Stimulated activated naive CD8-positive, alpha-beta T cell treated with anti-CD3 and anti-CD28 coated beads, Interleukin-15, amount 100 ng/mL, for 72 hours (primary cell): ENCODE measurements around the gene ZNF775.
A peak's percentile ranks its signal among the peaks of the same experiment; 100 is the strongest.

Experiments
- ATAC-seq: fragments of 150-1000 bp; cut with Tn5 transposase; 2 replicates; pipeline ENCODE4 v1.10.0; 2021; ENCODE audit warnings: mild to moderate bottlenecking, moderate library complexity
- DNase-seq, 2 donors: peaks; one replicate each; pipeline ENCODE4 v3.0.0; 2021 to 2022
- H3K27ac Mint-ChIP-seq, 2 donors: one replicate each; pipeline ENCODE4 v1.8.0; 2022; ENCODE audit warnings: mild to moderate bottlenecking in 2 of 2, mixed read lengths in 2 of 2, moderate library complexity in 2 of 2
- H3K27me3 Mint-ChIP-seq: one replicate; pipeline ENCODE4 v1.8.0; 2022; ENCODE audit warnings: mixed read lengths
- H3K4me1 Mint-ChIP-seq: one replicate; pipeline ENCODE4 v1.8.0; 2022; ENCODE audit warnings: mild to moderate bottlenecking, mixed read lengths
- H3K4me3 Mint-ChIP-seq, 2 donors: one replicate each; pipeline ENCODE4 v1.8.0; 2022; ENCODE audit warnings: mild to moderate bottlenecking in 2 of 2, mixed read lengths in 2 of 2, moderate library complexity in 1 of 2
- H3K9me3 Mint-ChIP-seq, 2 donors: one replicate each; pipeline ENCODE4 v1.8.0; 2022; ENCODE audit warnings: mixed read lengths in 2 of 2

ZNF775 gene

GRCh38 chr7:150397346-150398107 lies 18.4 kb downstream of the ZNF775 start:
- peaks cover 26% of the 10 kb centered on the region for H3K4me1 Mint-ChIP-seq
- no peak overlapping the region for H3K4me3 Mint-ChIP-seq
- H3K27ac Mint-ChIP-seq: no peak overlapping the region
- no peaks in the 10 kb centered on the region for H3K27me3 Mint-ChIP-seq
- H3K9me3 Mint-ChIP-seq: no peaks in the 10 kb centered on the region
- DNase-seq: no peak
- ATAC-seq: peak; percentile 57

GRCh38 chr7:150398108-150398964 lies 19.2 kb downstream of the ZNF775 start:
- Mint-ChIP-seq H3K27ac (no peak overlapping the region), H3K4me1 (peaks cover 34% of the 10 kb centered on the region), H3K9me3 (no peaks in the 10 kb centered on the region), H3K27me3 (no peaks in the 10 kb centered on the region), H3K4me3 (no peak overlapping the region)
- DNase-seq (no peak), ATAC-seq (no peak)

- Mint-ChIP-seq H3K27me3 (no peaks in the 10 kb centered on the region), H3K9me3 (no peaks in the 10 kb centered on the region), H3K4me1 (peaks cover 40% of the 10 kb centered on the region), H3K4me3 (no peak overlapping the region), H3K27ac (no peak overlapping the region)
- ATAC-seq (no peak), DNase-seq (no peak)
Measured at GRCh38 chr7:150398965-150399320, 19.8 kb downstream of the ZNF775 start.

- H3K27me3 Mint-ChIP-seq: no peaks in the 10 kb centered on the region
- no peak overlapping the region for H3K27ac Mint-ChIP-seq
- peaks cover 45% of the 10 kb centered on the region for H3K4me1 Mint-ChIP-seq
- DNase-seq: no peak
- no peak for ATAC-seq
- H3K4me3 Mint-ChIP-seq: no peak overlapping the region
- H3K9me3 Mint-ChIP-seq: no peaks in the 10 kb centered on the region
Measured at GRCh38 chr7:150399421-150400007, 20.4 kb downstream of the ZNF775 start.

- H3K27me3 Mint-ChIP-seq: no peaks in the 10 kb centered on the region
- ATAC-seq: no peak
- no peak overlapping the region for H3K4me3 Mint-ChIP-seq
- no peak overlapping the region for H3K27ac Mint-ChIP-seq
- DNase-seq: no peak
- H3K9me3 Mint-ChIP-seq: no peaks in the 10 kb centered on the region
- H3K4me1 Mint-ChIP-seq: peaks cover 48% of the 10 kb centered on the region
Measured at GRCh38 chr7:150400008-150400787, 21.1 kb downstream of the ZNF775 start.

- ATAC-seq (no peak), DNase-seq (no peak)
- no peaks in the 10 kb centered on the region for H3K9me3 Mint-ChIP-seq
- peaks cover 53% of the 10 kb centered on the region for H3K4me1 Mint-ChIP-seq
- H3K27ac Mint-ChIP-seq: no peak overlapping the region
- H3K27me3 Mint-ChIP-seq: no peaks in the 10 kb centered on the region
- H3K4me3 Mint-ChIP-seq: peak overlapping the region in 1 of 2 donors; percentile 24
Measured at GRCh38 chr7:150400788-150401423, 21.8 kb downstream of the ZNF775 start.

- H3K4me1 Mint-ChIP-seq: peaks cover 58% of the 10 kb centered on the region
- no peak for DNase-seq
- no peak overlapping the region for H3K27ac Mint-ChIP-seq
- no peak for ATAC-seq
- H3K4me3 Mint-ChIP-seq: peak overlapping the region in 1 of 2 donors; percentile 37
- H3K9me3 Mint-ChIP-seq: no peaks in the 10 kb centered on the region
- H3K27me3 Mint-ChIP-seq: no peaks in the 10 kb centered on the region
Measured at GRCh38 chr7:150401424-150401790, 22.3 kb downstream of the ZNF775 start.

- no peak for ATAC-seq
Measured at GRCh38 chr7:150401861-150402631, 22.9 kb downstream of the ZNF775 start.

GRCh38 chr7:150402671-150403321 lies 23.7 kb downstream of the ZNF775 start:
- H3K9me3 Mint-ChIP-seq: no peaks in the 10 kb centered on the region
- no peak overlapping the region for H3K27ac Mint-ChIP-seq
- ATAC-seq (no peak), DNase-seq (no peak)
- H3K27me3 Mint-ChIP-seq: no peaks in the 10 kb centered on the region
- no peak overlapping the region for H3K4me3 Mint-ChIP-seq
- peaks cover 68% of the 10 kb centered on the region for H3K4me1 Mint-ChIP-seq

More at GRCh38 chr7:150401861-150402631, 22.9 kb downstream of the ZNF775 start:
- peaks cover 64% of the 10 kb centered on the region for H3K4me1 Mint-ChIP-seq
- no peak for DNase-seq
- H3K27me3 Mint-ChIP-seq: no peaks in the 10 kb centered on the region
- no peak overlapping the region for H3K27ac Mint-ChIP-seq
- H3K9me3 Mint-ChIP-seq: no peaks in the 10 kb centered on the region
- H3K4me3 Mint-ChIP-seq: no peak overlapping the region

GRCh38 chr7:150403376-150404171 lies 24.4 kb downstream of the ZNF775 start:
- Mint-ChIP-seq H3K27ac (peak overlapping the region; percentile 92), H3K4me1 (peaks cover 70% of the 10 kb centered on the region), H3K9me3 (no peaks in the 10 kb centered on the region), H3K4me3 (peak overlapping the region; percentile 84 to 96), H3K27me3 (no peaks in the 10 kb centered on the region)
- DNase-seq (no peak), ATAC-seq (no peak)

- H3K4me3 Mint-ChIP-seq: peak overlapping the region; percentile 84 to 96
- H3K4me1 Mint-ChIP-seq: peaks cover 76% of the 10 kb centered on the region
- ATAC-seq: no peak
- no peak for DNase-seq
- peak overlapping the region; percentile 92 for H3K27ac Mint-ChIP-seq
- H3K9me3 Mint-ChIP-seq: no peaks in the 10 kb centered on the region
- no peaks in the 10 kb centered on the region for H3K27me3 Mint-ChIP-seq
Measured at GRCh38 chr7:150404172-150404804, 25.2 kb downstream of the ZNF775 start.

- H3K4me1 Mint-ChIP-seq: peaks cover 76% of the 10 kb centered on the region
- H3K9me3 Mint-ChIP-seq: no peaks in the 10 kb centered on the region
- peak overlapping the region; percentile 92 for H3K27ac Mint-ChIP-seq
Measured at GRCh38 chr7:150404805-150405583, 25.9 kb downstream of the ZNF775 start.

More at GRCh38 chr7:150404805-150405583, 25.9 kb downstream of the ZNF775 start:
- DNase-seq: peak; percentile 86 to 90
- peak; percentile 86 for ATAC-seq
- Mint-ChIP-seq H3K4me3 (peak overlapping the region; percentile 84 to 96), H3K27me3 (no peaks in the 10 kb centered on the region)
